ENCODE data around the gene TNFRSF8. TPM values are rescaled to one million over a fixed set of nuclear protein-coding genes. Genes with fewer than 3 reads are reported as not detected.
A peak's percentile ranks its signal among the peaks of the same experiment; 100 is the strongest.

TNFRSF8 gene
- total and polyA plus RNA-seq, 2 donors (not counting 1 experiment from before 2014, with no cell fraction given), result 0.36 to 0.57 TPM

GRCh38 chr1:12144969-12145368 lies 81.9 kb downstream of the TNFRSF8 start:
- Histone ChIP-seq H3K27ac (ENCODE audit: low read length in 2 of 2) (no peak overlapping the region), H4K20me1 (ENCODE audit: control insufficient read depth, insufficient read depth, low read length, poor library complexity, severe bottlenecking) (no peaks in the 10 kb centered on the region), H3K4me1 (ENCODE audit: control insufficient read depth in 2 of 2, insufficient read depth in 2 of 2, low read length in 2 of 2) (peaks cover 66 to 86% of the 10 kb centered on the region in 2 donors), H2AFZ (ENCODE audit: insufficient read depth, low read depth, low read length, poor library complexity, severe bottlenecking) (no peak overlapping the region), H3K9ac (ENCODE audit: low read length) (no peak overlapping the region), H3K79me2 (ENCODE audit: control insufficient read depth, insufficient read depth, low read length) (no peaks in the 10 kb centered on the region), H3K9me3 (ENCODE audit: control extremely low read depth in 1 of 3, control insufficient read depth in 2 of 3, insufficient read depth in 1 of 3, low read length in 2 of 3) (peaks cover 0 to 14% (median 0%) of the 10 kb centered on the region in 3 donors), H3K36me3 (replicated peaks in 1 of 2; ENCODE audit: control extremely low read depth in 1 of 2, control insufficient read depth in 1 of 2, extremely low read depth in 1 of 2, insufficient read depth in 2 of 2, low read length in 1 of 2) (no peaks in the 10 kb centered on the region), H3K4me3 (ENCODE audit: control extremely low read depth in 1 of 5, extremely low read depth in 1 of 5, insufficient read depth in 1 of 5, low read depth in 2 of 5, low read length in 4 of 5) (no peak overlapping the region), H3K4me2 (replicated peaks; ENCODE audit: low read depth, low read length, poor library complexity, severe bottlenecking) (no peak overlapping the region), H3K27me3 (replicated peaks in 1 of 4; ENCODE audit: control extremely low read depth in 1 of 4, control insufficient read depth in 3 of 4, insufficient read depth in 4 of 4, low read length in 3 of 4) (no peaks in the 10 kb centered on the region)
- Mint-ChIP-seq H3K4me3 (no peak overlapping the region), H3K4me1 (peaks cover 77% of the 10 kb centered on the region), H3K27ac (peak overlapping the region; percentile 75), H3K27me3 (no peaks in the 10 kb centered on the region), H3K9me3 (ENCODE audit: insufficient read depth) (no peaks in the 10 kb centered on the region)
- no peak for TF ChIP-seq CTCF (IDR thresholded peaks at IDR 0.05)
- TF ChIP-seq EZH2 (IDR thresholded peaks at IDR 0.05; ENCODE audit: borderline replicate concordance, insufficient read depth, low read depth, low read length, poor library complexity, severe bottlenecking), result no peak
- DNase-seq (no peak), ATAC-seq (ENCODE audit: low read depth) (no peak)
- ChIA-PET CTCF (interaction anchor here (0.6 to 15.1 kb wide), 2 partner anchors 20 to 64 kb away, joined by 3 to 169 read pairs; no protein-coding TSS in a partner anchor), POLR2A (interaction anchor here (0.6 to 0.7 kb wide), 3 partner anchors 15 to 237 kb away, joined by 4 to 5 read pairs (median 5); no protein-coding TSS in a partner anchor)
- WGBS (ENCODE audit: insufficient coverage), result 91% methylated on average over 4 of the region's 4 CpGs
- intact Hi-C loops (cut with micrococcal nuclease), result loop anchor here (5.0 kb wide), 1 partner anchor 37 kb away; no protein-coding TSS in a partner anchor

- WGBS (ENCODE audit: insufficient coverage), result 100% methylated on average over 7 of the region's 12 CpGs
- ATAC-seq (ENCODE audit: low read depth) (no peak), DNase-seq (no peak)
- Histone ChIP-seq H3K9me3 (ENCODE audit: control extremely low read depth in 1 of 3, control insufficient read depth in 2 of 3, insufficient read depth in 1 of 3, low read length in 2 of 3) (peaks cover 0 to 21% (median 0%) of the 10 kb centered on the region in 3 donors), H3K4me3 (ENCODE audit: control extremely low read depth in 1 of 5, extremely low read depth in 1 of 5, insufficient read depth in 1 of 5, low read depth in 2 of 5, low read length in 4 of 5) (no peak overlapping the region), H3K36me3 (replicated peaks in 1 of 2; ENCODE audit: control extremely low read depth in 1 of 2, control insufficient read depth in 1 of 2, extremely low read depth in 1 of 2, insufficient read depth in 2 of 2, low read length in 1 of 2) (no peaks in the 10 kb centered on the region), H3K79me2 (ENCODE audit: control insufficient read depth, insufficient read depth, low read length) (no peaks in the 10 kb centered on the region), H3K27ac (ENCODE audit: low read length in 2 of 2) (no peak overlapping the region), H3K9ac (ENCODE audit: low read length) (no peak overlapping the region), H4K20me1 (ENCODE audit: control insufficient read depth, insufficient read depth, low read length, poor library complexity, severe bottlenecking) (no peaks in the 10 kb centered on the region), H3K4me2 (replicated peaks; ENCODE audit: low read depth, low read length, poor library complexity, severe bottlenecking) (no peak overlapping the region), H3K4me1 (ENCODE audit: control insufficient read depth in 2 of 2, insufficient read depth in 2 of 2, low read length in 2 of 2) (peaks cover 74 to 89% of the 10 kb centered on the region in 2 donors), H3K27me3 (replicated peaks in 1 of 4; ENCODE audit: control extremely low read depth in 1 of 4, control insufficient read depth in 3 of 4, insufficient read depth in 4 of 4, low read length in 3 of 4) (no peaks in the 10 kb centered on the region), H2AFZ (ENCODE audit: insufficient read depth, low read depth, low read length, poor library complexity, severe bottlenecking) (no peak overlapping the region)
- H3K9me3 Mint-ChIP-seq (ENCODE audit: insufficient read depth), result no peaks in the 10 kb centered on the region
- H3K4me3 Mint-ChIP-seq, result no peak overlapping the region
- H3K27ac Mint-ChIP-seq, result peak overlapping the region; percentile 89
- CTCF ChIA-PET, result interaction anchor here (1.1 to 15.1 kb wide), 3 partner anchors 8 to 21 kb away, joined by 3 to 169 read pairs (median 16); no protein-coding TSS in a partner anchor
- TF ChIP-seq CTCF (IDR thresholded peaks at IDR 0.05) (no peak), EZH2 (IDR thresholded peaks at IDR 0.05; ENCODE audit: borderline replicate concordance, insufficient read depth, low read depth, low read length, poor library complexity, severe bottlenecking) (no peak)
- intact Hi-C loops (cut with micrococcal nuclease), result no loop called here
- peaks cover 83% of the 10 kb centered on the region for H3K4me1 Mint-ChIP-seq
- POLR2A ChIA-PET, result interaction anchor here (0.6 to 2.8 kb wide), 3 partner anchors 14 to 16 kb away, joined by 5 to 8 read pairs (median 5); no protein-coding TSS in a partner anchor
- H3K27me3 Mint-ChIP-seq, result no peaks in the 10 kb centered on the region
Measured at GRCh38 chr1:12145616-12146342, 82.7 kb downstream of the TNFRSF8 start.
